SH-SY5Y (cell line): ENCODE measurements around the gene PHACTR2.

Source experiments
- GATA2 ChIP-seq: IDR thresholded peaks from 2 replicates; pipeline ENCODE4 v1.6.1; 2011; ENCODE audit warnings: mild to moderate bottlenecking, low read depth, low read length
- GATA3 ChIP-seq: IDR thresholded peaks from 2 replicates; pipeline ENCODE4 v1.6.1; 2011; ENCODE audit warnings: low read depth, mild to moderate bottlenecking, low read length, moderate library complexity

DNA sequence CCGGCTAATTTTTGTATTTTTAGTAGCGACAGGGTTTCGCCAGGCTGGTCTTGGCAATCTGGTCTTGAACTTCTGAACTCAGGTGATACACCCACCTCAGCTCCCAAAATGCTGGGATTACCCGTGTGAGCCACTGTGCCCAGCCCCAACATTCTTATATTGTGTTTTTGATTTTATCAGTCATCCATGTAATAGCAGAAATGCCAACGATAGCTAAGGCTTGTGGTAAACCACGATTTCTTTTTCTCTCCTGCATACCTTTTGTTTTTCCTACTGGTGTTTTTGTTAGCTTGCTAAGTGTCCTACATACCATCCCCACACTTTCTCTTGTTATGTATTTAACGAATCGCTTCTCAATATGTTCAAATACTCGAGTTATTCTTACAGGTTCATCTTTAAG, 12.1 kb downstream of the PHACTR2 start:
- no peak for TF ChIP-seq GATA2
- no peak for TF ChIP-seq GATA3
